GM18907 (cell line): ENCODE results near the gene RALGAPA1.
"Not testable (repeated sequence)": the region's sequence is repeated elsewhere in the genome, so short reads cannot be mapped to it uniquely, and the experiment has no call there.

Source experiments
- ATAC-seq: cut with Tn5 transposase; IDR thresholded peaks from one replicate; pipeline ENCODE4 v1.9.1; 2021; ENCODE audit warnings: mild to moderate bottlenecking, moderate library complexity; ENCODE audit not compliant: unreplicated experiment

The RALGAPA1 gene

GRCh38 chr14:35766700-35767082 is 42.4 kb downstream of the RALGAPA1 start:
- no peak for ATAC-seq

- ATAC-seq: no peak
Observed at GRCh38 chr14:35766036-35766699, 42.9 kb downstream of the RALGAPA1 start.

GRCh38 chr14:35761922-35762321 is 47.2 kb downstream of the RALGAPA1 start:
- no peak for ATAC-seq

GRCh38 chr14:35760143-35760542 is 49.0 kb downstream of the RALGAPA1 start:
- ATAC-seq: no peak

GRCh38 chr14:35758523-35759129 is 50.5 kb downstream of the RALGAPA1 start:
- ATAC-seq: no peak

GRCh38 chr14:35754671-35755070 is 54.4 kb downstream of the RALGAPA1 start:
- no peak for ATAC-seq

- ATAC-seq: no peak
Observed at GRCh38 chr14:35752380-35752779, 56.7 kb downstream of the RALGAPA1 start.

- no peak for ATAC-seq
Observed at GRCh38 chr14:35750202-35750904, 58.7 kb downstream of the RALGAPA1 start.

- no peak for ATAC-seq
Observed at GRCh38 chr14:35747379-35747778, 61.7 kb downstream of the RALGAPA1 start.

GRCh38 chr14:35742442-35742841 is 66.7 kb downstream of the RALGAPA1 start:
- no peak for ATAC-seq

GRCh38 chr14:35742032-35742371 is 67.1 kb downstream of the RALGAPA1 start:
- no peak for ATAC-seq

GRCh38 chr14:35741345-35742031 is 67.6 kb downstream of the RALGAPA1 start:
- ATAC-seq: no peak

GRCh38 chr14:35740215-35740614 is 68.9 kb downstream of the RALGAPA1 start:
- ATAC-seq: no peak

- ATAC-seq: not testable (repeated sequence)
Observed at GRCh38 chr14:35735163-35735562, 73.9 kb downstream of the RALGAPA1 start.

- ATAC-seq: not testable (repeated sequence)
Observed at GRCh38 chr14:35733510-35733909, 75.6 kb downstream of the RALGAPA1 start.

- ATAC-seq: no peak
Observed at GRCh38 chr14:35730871-35731270, 78.2 kb downstream of the RALGAPA1 start.

GRCh38 chr14:35727764-35728163 is 81.3 kb downstream of the RALGAPA1 start:
- no peak for ATAC-seq

- ATAC-seq: no peak
Observed at GRCh38 chr14:35725930-35726329, 83.2 kb downstream of the RALGAPA1 start.

GRCh38 chr14:35715079-35715478 is 94.0 kb downstream of the RALGAPA1 start:
- no peak for ATAC-seq

- ATAC-seq: no peak
Observed at GRCh38 chr14:35712466-35712865, 96.6 kb downstream of the RALGAPA1 start.

GRCh38 chr14:35708062-35708461 is 101.0 kb downstream of the RALGAPA1 start:
- no peak for ATAC-seq

GRCh38 chr14:35705636-35706035 is 103.5 kb downstream of the RALGAPA1 start:
- ATAC-seq: no peak
